IMR-90 (cell line): ENCODE data around the gene WNT6.

ENCODE experiments used
- FOS ChIP-seq: fragments of 150-350 bp; IDR thresholded peaks from 2 replicates; pipeline ENCODE4 v1.6.1; 2016; ENCODE audit warnings: low read depth, low read length
- MXI1 ChIP-seq: IDR thresholded peaks from 2 replicates; pipeline ENCODE4 v1.6.1; 2012; ENCODE audit warnings: low read depth, mild to moderate bottlenecking, low read length, moderate library complexity, borderline replicate concordance
- POLR2A ChIP-seq: IDR thresholded peaks from 2 replicates; pipeline ENCODE4 v1.6.1; 2012; ENCODE audit warnings: mild to moderate bottlenecking, low read depth, low read length
- RCOR1 ChIP-seq: IDR thresholded peaks from 2 replicates; pipeline ENCODE4 v1.6.1; 2012; ENCODE audit warnings: mild to moderate bottlenecking, low read length, improper control_type of control experiment; ENCODE audit not compliant: insufficient replicate concordance
- USF2 ChIP-seq: fragments of 150-350 bp; IDR thresholded peaks from 2 replicates; pipeline ENCODE4 v1.6.1; 2017; ENCODE audit warnings: mild to moderate bottlenecking, antibody characterized with exemption, low read length, low read depth
- TF ChIP-seq, protein P1 (sequence below): conservative IDR thresholded peaks from 2 replicates; pipeline ENCODE4 v1.5.1; 2012; ENCODE audit warnings: mild to moderate bottlenecking, low read depth, low read length, improper control_type of control experiment

GRCh38 chr2:218811382-218811781 lies 48.2 kb upstream of the WNT6 start:
- TF ChIP-seq FOS (no peak), RCOR1 (no peak), USF2 (no peak), POLR2A (no peak), MXI1 (no peak)
- TF ChIP-seq, protein P1, sequence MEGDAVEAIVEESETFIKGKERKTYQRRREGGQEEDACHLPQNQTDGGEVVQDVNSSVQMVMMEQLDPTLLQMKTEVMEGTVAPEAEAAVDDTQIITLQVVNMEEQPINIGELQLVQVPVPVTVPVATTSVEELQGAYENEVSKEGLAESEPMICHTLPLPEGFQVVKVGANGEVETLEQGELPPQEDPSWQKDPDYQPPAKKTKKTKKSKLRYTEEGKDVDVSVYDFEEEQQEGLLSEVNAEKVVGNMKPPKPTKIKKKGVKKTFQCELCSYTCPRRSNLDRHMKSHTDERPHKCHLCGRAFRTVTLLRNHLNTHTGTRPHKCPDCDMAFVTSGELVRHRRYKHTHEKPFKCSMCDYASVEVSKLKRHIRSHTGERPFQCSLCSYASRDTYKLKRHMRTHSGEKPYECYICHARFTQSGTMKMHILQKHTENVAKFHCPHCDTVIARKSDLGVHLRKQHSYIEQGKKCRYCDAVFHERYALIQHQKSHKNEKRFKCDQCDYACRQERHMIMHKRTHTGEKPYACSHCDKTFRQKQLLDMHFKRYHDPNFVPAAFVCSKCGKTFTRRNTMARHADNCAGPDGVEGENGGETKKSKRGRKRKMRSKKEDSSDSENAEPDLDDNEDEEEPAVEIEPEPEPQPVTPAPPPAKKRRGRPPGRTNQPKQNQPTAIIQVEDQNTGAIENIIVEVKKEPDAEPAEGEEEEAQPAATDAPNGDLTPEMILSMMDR, result no peak
